Uterus (tissue), 2 donors: ENCODE results near the gene ARHGEF6.

Source experiments
- POLR2A ChIP-seq, 2 donors: fragments of 450-650 bp; IDR thresholded peaks; one replicate each; pipeline ENCODE4 v1.6.1; 2016; ENCODE audit warnings: antibody characterized with exemption in 2 of 2, mild to moderate bottlenecking in 1 of 2, moderate library complexity in 1 of 2
- TF ChIP-seq, protein P1 (sequence below), 4 experiments: fragments of 200-600 bp in 2 of 4; fragments of 450-650 bp in 2 of 4; sonication (generic) in 2 of 4; IDR thresholded peaks; one replicate each; pipeline ENCODE4 v1.5.1; 2016 to 2019; ENCODE audit warnings: antibody characterized with exemption in 4 of 4, mild to moderate bottlenecking in 2 of 4, moderate library complexity in 1 of 4

DNA sequence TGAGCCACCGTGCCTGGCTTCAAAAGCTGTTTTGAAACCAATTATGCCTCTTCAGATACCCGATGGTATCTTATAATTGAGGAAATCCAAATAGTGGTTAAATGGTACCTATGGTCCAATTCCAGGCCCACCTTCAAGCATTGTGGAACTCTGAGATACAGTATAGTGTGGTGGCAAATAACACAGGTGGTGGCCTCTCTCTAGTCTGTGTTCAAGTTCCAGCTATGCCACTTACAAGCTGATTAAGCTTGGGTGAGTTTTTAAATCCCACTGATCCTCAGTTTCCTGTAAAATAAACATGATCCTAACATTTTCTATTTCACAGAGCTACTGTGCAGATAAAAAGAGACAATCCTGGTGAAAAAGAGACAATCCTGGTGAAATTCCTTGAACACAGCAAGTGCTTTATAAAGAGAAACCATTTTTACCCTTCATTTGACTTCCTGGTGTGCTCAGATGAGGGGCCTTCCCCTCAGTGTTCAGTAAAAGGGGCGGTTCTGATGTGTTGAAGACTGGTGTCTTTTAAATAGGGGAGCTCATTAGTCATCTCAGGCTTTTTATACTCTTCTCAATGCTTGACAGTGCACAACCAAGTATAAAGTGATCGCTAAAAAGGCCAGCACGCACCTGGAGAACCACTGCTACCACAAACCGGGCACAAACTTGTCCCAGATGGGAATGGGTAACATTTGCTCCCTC is 163.6 kb downstream of the ARHGEF6 start:
- TF ChIP-seq, protein P1, sequence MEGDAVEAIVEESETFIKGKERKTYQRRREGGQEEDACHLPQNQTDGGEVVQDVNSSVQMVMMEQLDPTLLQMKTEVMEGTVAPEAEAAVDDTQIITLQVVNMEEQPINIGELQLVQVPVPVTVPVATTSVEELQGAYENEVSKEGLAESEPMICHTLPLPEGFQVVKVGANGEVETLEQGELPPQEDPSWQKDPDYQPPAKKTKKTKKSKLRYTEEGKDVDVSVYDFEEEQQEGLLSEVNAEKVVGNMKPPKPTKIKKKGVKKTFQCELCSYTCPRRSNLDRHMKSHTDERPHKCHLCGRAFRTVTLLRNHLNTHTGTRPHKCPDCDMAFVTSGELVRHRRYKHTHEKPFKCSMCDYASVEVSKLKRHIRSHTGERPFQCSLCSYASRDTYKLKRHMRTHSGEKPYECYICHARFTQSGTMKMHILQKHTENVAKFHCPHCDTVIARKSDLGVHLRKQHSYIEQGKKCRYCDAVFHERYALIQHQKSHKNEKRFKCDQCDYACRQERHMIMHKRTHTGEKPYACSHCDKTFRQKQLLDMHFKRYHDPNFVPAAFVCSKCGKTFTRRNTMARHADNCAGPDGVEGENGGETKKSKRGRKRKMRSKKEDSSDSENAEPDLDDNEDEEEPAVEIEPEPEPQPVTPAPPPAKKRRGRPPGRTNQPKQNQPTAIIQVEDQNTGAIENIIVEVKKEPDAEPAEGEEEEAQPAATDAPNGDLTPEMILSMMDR (IDR thresholded peaks at IDR 0.05) = no peak
- TF ChIP-seq POLR2A (IDR thresholded peaks at IDR 0.05) = no peak
